HG03060 (cell line): ENCODE data around the gene RYR2.

Source experiments
- ATAC-seq: cut with Tn5 transposase; IDR thresholded peaks from one replicate; pipeline ENCODE4 v1.9.1; 2021; ENCODE audit warnings: low read depth, moderate number of reproducible peaks; ENCODE audit not compliant: unreplicated experiment

Gene RYR2

GRCh38 chr1:237041795-237042525 is at the start of gene RYR2:
Gene RYR2 (plus strand): TSS chr1:237042184. CDS start chr1:237042522, 338 bp downstream.
- ATAC-seq: no peak

- no peak for ATAC-seq
These were observed 49.5 kb upstream of the RYR2 start for GRCh38 chr1:236992449-236992848.

- no peak for ATAC-seq
These were observed 47.5 kb upstream of the RYR2 start for GRCh38 chr1:236994450-236994849.

GRCh38 chr1:236997361-236997760 is 44.6 kb upstream of the RYR2 start:
- ATAC-seq: no peak

GRCh38 chr1:236997882-236998281 is 44.1 kb upstream of the RYR2 start:
- ATAC-seq: no peak

GRCh38 chr1:236998546-236998945 is 43.4 kb upstream of the RYR2 start:
- ATAC-seq: no peak

GRCh38 chr1:237000191-237000590 is 41.8 kb upstream of the RYR2 start:
- ATAC-seq: no peak

GRCh38 chr1:237003516-237003915 is 38.5 kb upstream of the RYR2 start:
- ATAC-seq: no peak

- no peak for ATAC-seq
These were observed 37.9 kb upstream of the RYR2 start, which contains the start of gene MT1HL1 for GRCh38 chr1:237004116-237004515. Gene MT1HL1 (minus strand): TSS chr1:237004441. CDS start chr1:237004372, 69 bp downstream.

GRCh38 chr1:237005674-237006073 is 36.3 kb upstream of the RYR2 start:
- no peak for ATAC-seq

GRCh38 chr1:237007147-237007881 is 34.7 kb upstream of the RYR2 start:
- no peak for ATAC-seq

GRCh38 chr1:237009611-237010010 is 32.4 kb upstream of the RYR2 start:
- ATAC-seq: no peak

- ATAC-seq: no peak
These were observed 30.6 kb upstream of the RYR2 start for GRCh38 chr1:237011432-237011831.

GRCh38 chr1:237012361-237012760 is 29.6 kb upstream of the RYR2 start:
- ATAC-seq: no peak

- ATAC-seq: no peak
These were observed 29.1 kb upstream of the RYR2 start for GRCh38 chr1:237012788-237013383.

- ATAC-seq: no peak
These were observed 28.4 kb upstream of the RYR2 start for GRCh38 chr1:237013608-237014007.

GRCh38 chr1:237016626-237017025 is 25.4 kb upstream of the RYR2 start:
- ATAC-seq: no peak

GRCh38 chr1:237018896-237019295 is 23.1 kb upstream of the RYR2 start:
- no peak for ATAC-seq

- no peak for ATAC-seq
These were observed 16.5 kb upstream of the RYR2 start for GRCh38 chr1:237025358-237026074.

- no peak for ATAC-seq
These were observed 12.7 kb upstream of the RYR2 start for GRCh38 chr1:237029240-237029639.
